Stimulated activated CD4-positive, alpha-beta T cell treated with anti-CD3 and anti-CD28 coated beads, Interleukin-12 subunit alpha, Interleukin-12 subunit beta, amount 100 ng/mL, for 48 hours (primary cell): ENCODE measurements around the gene PAFAH1B2.

Experiments
- DNase-seq, 3 donors: peaks; one replicate each; pipeline ENCODE4 v3.0.0-alpha.2; 2020; ENCODE audit warnings: low read depth in 2 of 3, low spot score in 1 of 3

Gene PAFAH1B2

DNA sequence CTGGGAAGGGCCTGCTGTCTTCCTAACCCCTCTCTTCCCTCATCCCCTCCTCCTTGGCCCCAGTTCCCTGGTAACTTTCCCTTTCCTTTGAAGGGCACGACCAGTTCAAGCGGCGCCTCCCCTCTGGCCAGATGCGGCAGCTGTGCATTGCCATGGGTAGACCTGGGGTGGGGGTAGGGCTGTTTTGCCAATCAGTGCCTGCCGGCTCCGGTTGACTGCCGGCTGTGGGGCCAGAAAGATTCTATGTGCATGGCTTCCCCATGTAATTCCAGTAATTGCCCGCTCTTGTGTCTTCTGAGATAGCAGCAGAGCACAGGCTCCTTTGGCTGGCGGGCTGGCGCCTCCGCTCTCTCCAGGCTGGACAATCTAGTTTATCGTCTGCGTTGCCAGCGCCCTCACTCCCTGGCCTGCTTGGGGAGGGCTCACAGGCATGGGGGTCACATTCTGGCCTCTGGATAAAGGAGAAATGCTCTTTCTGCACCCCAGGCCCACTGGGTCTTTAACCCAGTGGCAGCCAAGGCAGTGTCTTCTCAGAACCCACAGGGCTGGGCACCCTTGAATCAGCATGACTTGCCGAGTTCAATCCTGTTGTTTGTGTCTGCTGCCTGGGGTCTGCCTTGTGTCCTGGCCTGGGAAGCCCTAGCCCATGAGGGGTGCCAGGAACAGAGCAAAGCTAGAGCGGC lies 43.9 kb downstream of the PAFAH1B2 start:
- DNase-seq: no peak

DNA sequence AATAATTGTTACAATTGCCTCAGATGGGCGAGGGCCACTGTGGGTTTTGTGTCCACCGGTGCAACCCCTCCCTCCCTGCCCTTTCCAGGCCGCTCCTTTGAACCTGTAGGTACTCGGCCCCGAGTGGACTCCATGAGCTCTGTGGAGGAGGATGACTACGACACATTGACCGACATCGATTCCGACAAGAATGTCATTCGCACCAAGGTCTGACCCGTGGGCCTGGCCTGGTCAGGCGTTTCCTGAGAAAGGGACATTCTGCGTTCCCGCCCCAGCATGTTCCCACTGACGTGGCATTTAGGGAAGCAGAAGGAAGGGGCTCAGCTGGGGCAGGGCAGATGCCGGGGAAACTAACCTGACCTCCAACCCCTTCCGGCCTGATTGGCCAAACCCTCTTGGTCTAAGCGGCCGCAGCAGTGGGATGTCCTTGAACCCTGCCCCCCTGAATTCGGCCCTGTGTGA lies 44.6 kb downstream of the PAFAH1B2 start:
- DNase-seq: no peak

DNA sequence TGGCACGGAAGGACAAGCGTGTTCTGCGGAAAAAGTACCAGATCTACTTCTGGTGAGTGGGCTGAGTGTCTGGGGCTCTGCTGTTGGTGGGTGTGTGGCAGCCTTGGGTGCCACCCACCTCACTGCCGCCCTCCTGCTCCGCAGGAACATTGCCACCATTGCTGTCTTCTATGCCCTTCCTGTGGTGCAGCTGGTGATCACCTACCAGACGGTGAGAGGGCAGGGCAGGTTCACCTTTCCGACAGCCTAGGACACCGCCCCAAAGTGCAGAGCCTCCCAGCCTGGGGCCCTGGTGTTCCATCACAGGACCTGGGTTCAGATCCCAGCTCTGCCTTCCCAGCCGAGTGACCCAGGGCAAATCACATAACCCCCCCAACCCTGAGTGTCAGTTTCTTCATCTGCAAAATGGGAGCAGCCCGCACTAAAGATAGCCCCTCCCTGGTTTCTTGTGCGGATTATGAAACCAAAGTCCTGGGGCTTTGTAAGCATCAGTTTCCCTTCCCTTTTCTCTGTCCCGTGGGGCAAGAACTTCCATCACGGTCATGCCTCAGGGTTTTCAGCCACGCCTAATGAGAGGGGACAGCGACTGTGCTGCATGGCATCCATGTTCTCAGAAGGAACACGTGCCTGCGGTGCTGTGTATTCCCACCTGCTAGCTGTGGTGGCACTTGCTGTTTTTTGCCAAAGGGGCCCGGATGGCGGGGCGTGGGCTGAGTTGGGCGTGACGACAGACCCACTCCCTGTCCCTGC lies 45.3 kb downstream of the PAFAH1B2 start:
- no peak for DNase-seq

DNA sequence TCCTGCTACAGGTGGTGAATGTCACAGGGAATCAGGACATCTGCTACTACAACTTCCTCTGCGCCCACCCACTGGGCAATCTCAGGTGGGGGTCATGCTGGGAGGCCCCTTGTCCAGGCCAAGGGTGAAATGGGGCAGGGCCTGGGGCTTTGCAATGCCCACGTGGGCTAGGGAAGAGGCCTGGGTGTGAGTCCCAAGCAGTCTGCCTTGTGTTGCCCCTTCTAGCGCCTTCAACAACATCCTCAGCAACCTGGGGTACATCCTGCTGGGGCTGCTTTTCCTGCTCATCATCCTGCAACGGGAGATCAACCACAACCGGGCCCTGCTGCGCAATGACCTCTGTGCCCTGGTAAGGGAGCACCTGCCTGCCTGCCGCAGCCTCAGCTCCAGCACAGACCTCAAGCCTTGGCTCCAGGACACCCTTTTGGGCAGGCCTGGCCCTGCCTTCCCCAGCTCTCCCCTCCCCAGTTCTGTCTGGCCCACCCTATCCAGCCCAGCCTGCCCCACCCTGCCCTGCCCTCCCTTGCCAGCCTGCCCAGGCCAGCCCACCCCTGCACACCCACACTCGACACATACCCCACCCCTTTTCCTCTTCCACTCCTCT lies 46.0 kb downstream of the PAFAH1B2 start:
- DNase-seq: no peak

GRCh38 chr11:117191680-117192400 lies 47.8 kb downstream of the PAFAH1B2 start:
- no peak for DNase-seq

DNA sequence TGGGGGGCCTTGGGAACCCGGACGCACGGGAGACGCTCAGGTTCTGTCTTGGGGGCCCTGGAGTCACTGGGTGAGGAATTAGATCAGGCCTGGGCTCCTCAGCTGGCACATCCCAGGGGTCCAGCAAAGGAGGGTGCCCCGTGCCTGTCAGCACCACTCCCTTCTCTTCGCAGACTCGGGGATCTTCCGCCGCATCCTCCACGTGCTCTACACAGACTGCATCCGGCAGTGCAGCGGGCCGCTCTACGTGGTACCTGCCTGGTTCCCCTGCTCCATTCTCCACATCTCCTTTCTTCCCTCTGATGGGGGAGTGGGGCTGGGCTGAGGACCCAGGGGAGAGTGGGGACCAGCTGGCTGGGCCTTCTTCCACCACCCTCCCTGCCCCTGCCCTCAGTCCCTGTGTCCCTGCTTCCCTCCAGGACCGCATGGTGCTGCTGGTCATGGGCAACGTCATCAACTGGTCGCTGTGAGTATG lies 48.4 kb downstream of the PAFAH1B2 start:
- DNase-seq: no peak

DNA sequence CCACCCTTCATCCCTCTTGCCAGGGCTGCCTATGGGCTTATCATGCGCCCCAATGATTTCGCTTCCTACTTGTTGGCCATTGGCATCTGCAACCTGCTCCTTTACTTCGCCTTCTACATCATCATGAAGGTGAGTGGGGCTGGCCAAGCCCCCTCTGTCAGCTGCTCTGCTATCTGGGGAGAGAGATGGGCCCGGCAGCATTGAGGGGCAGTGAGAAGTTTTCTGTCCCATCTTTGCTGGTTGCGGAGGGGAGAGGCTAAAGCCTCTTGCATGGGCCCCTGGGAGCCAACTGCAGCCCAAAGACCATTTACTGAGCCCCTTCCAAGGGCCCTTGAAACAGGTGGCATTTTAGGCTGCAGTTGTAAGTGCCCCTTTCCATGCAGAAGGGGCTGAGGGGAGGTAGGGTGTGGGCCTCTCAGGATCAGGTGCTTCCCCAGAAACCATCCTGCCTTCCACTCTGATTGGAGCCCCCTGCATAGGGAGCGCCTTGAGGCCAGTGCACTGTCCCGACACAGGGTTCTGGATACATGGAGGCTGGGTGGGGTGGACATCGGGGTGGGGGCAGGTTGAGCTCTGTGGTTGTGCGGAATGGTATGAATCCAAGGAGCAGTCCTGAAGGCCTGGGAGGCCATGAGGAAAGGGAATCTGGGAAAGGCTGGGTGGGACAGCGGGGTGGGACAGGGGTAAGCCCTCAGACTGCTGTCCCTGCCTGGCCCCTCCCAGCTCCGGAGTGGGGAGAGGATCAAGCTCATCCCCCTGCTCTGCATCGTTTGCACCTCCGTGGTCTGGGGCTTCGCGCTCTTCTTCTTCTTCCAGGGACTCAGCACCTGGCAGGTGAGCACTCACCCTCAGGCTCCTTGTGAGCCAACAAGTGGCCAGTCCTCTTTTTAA lies 49.3 kb downstream of the PAFAH1B2 start:
- no peak for DNase-seq

- DNase-seq: no peak
These were observed 50.2 kb downstream of the PAFAH1B2 start for GRCh38 chr11:117194267-117194666.

- no peak for DNase-seq
These were observed 51.2 kb downstream of the PAFAH1B2 start for GRCh38 chr11:117195258-117195657.

DNA sequence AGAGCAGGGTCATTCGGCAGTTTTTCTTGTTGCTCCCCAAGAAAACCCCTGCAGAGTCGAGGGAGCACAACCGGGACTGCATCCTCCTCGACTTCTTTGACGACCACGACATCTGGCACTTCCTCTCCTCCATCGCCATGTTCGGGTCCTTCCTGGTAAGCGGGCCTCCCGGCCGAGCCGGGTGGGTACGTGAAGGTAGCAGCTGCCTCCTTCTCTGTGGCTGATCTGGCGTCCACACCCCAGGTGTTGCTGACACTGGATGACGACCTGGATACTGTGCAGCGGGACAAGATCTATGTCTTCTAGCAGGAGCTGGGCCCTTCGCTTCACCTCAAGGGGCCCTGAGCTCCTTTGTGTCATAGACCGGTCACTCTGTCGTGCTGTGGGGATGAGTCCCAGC lies 51.7 kb downstream of the PAFAH1B2 start:
- DNase-seq: no peak

GRCh38 chr11:117197006-117197405 lies 52.9 kb downstream of the PAFAH1B2 start:
- no peak for DNase-seq

- DNase-seq: no peak
These were observed 53.7 kb downstream of the PAFAH1B2 start for GRCh38 chr11:117197516-117198456.

GRCh38 chr11:117198613-117199012 lies 54.5 kb downstream of the PAFAH1B2 start:
- DNase-seq: no peak

- no peak for DNase-seq
These were observed 55.2 kb downstream of the PAFAH1B2 start, which contains the start of gene TAGLN for GRCh38 chr11:117199053-117199915. Gene TAGLN, plus strand, starts transcription at chr11:117199370. Its CDS starts 3,644 bp downstream, at chr11:117203014.

- DNase-seq: no peak
These were observed 56.1 kb downstream of the PAFAH1B2 start for GRCh38 chr11:117199916-117200812.

- no peak for DNase-seq
These were observed 56.9 kb downstream of the PAFAH1B2 start for GRCh38 chr11:117200813-117201657.
